Measurements from ENCODE around the gene SLC5A9. TPM values are rescaled to one million over a fixed set of nuclear protein-coding genes. Genes with fewer than 3 reads are reported as not detected.
"Not testable (repeated sequence)": the region's sequence is repeated elsewhere in the genome, so short reads cannot be mapped to it uniquely, and the experiment has no call there.

The SLC5A9 gene
- total RNA-seq, 1 experiment from 2014 or later: not detected

DNA sequence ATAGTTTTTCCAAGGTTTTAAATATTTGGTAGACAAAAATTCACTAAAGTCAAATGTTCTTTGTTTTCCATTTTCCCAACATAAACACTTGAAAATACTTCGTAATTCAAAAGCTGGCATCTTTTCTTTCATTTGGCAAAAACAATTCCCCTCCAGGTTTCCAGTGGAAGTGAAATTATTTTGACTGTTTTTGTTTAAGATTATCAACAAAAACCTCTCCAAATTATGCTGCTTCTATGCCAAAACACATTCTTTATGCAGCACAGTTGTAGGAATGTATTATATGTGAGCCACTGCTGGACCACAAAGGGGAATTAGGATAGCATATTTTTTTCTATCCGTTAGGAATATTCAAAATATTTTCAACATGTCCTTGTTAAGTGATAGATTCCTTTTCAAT is 44.1 kb downstream of the SLC5A9 start:
- H2AK5ac ChIP-seq (ENCODE audit: insufficient read length, low read length): no peak overlapping the region
- no peaks in the 10 kb centered on the region; the same call in 1 of the 2 replicates for H3K27me3 Mint-ChIP-seq (ENCODE audit: low read depth)
- no peak overlapping the region for H3K4me3 Mint-ChIP-seq
- no peak overlapping the region for H2BK20ac ChIP-seq (ENCODE audit: low read depth, low read length, poor library complexity, severe bottlenecking)
- H3K23me2 ChIP-seq (ENCODE audit: insufficient read length, low read depth, low read length, poor library complexity, severe bottlenecking): no peaks in the 10 kb centered on the region
- H3K4me1 ChIP-seq (ENCODE audit: insufficient read depth, low read length): no peaks in the 10 kb centered on the region
- no peaks in the 10 kb centered on the region for H3K4me1 Mint-ChIP-seq
- no peak overlapping the region for H3K14ac ChIP-seq (ENCODE audit: insufficient read depth, low read length)
- H3K9me3 ChIP-seq (ENCODE audit: control insufficient read depth, low read depth, low read length): no peaks in the 10 kb centered on the region
- no peak overlapping the region for H3K56ac ChIP-seq (ENCODE audit: insufficient read length, low read depth, low read length)
- no peak overlapping the region for H4K91ac ChIP-seq (ENCODE audit: insufficient read length, low read depth, low read length)
- H2AFZ ChIP-seq (ENCODE audit: low read length): no peak overlapping the region
- H2BK12ac ChIP-seq (ENCODE audit: insufficient read length, low read depth, low read length): no peak overlapping the region
- H2BK120ac ChIP-seq (ENCODE audit: low read depth, low read length, poor library complexity, severe bottlenecking): no peak overlapping the region
- no peaks in the 10 kb centered on the region for H3K27me3 ChIP-seq (ENCODE audit: insufficient read depth, low read length)
- H4K8ac ChIP-seq (replicated peaks; ENCODE audit: insufficient read length, low read depth, low read length): no peak overlapping the region
- no peak overlapping the region for H3K27ac ChIP-seq (ENCODE audit: insufficient read length, low read depth, low read length)
- no peak overlapping the region for H2BK15ac ChIP-seq (ENCODE audit: low read depth, low read length)
- no peaks in the 10 kb centered on the region for H3K79me2 ChIP-seq (ENCODE audit: insufficient read depth, low read length)
- H4K20me1 ChIP-seq (ENCODE audit: control insufficient read depth, insufficient read depth, insufficient read length): no peaks in the 10 kb centered on the region
- no peaks in the 10 kb centered on the region for H3K79me1 ChIP-seq (ENCODE audit: insufficient read depth, low read depth, low read length, poor library complexity, severe bottlenecking)
- no peak overlapping the region for H3K23ac ChIP-seq (ENCODE audit: insufficient read length, low read depth, low read length)
- no peak overlapping the region for H3K18ac ChIP-seq (ENCODE audit: insufficient read length, low read depth, low read length)
- H3K4me2 ChIP-seq (ENCODE audit: insufficient read depth, insufficient read length, low read length): no peak overlapping the region
- peaks cover 0 to 7% (median 5%) of the 10 kb centered on the region in 3 experiments; a peak in 3 of 7 replicates for H3K36me3 Mint-ChIP-seq (ENCODE audit: insufficient read depth in 1 of 3, low read depth in 3 of 3)
- H2BK5ac ChIP-seq (ENCODE audit: insufficient read length, low read length): no peak overlapping the region
- no peak overlapping the region for H3T11ph ChIP-seq (ENCODE audit: low read length)
- TF ChIP-seq, protein P1, sequence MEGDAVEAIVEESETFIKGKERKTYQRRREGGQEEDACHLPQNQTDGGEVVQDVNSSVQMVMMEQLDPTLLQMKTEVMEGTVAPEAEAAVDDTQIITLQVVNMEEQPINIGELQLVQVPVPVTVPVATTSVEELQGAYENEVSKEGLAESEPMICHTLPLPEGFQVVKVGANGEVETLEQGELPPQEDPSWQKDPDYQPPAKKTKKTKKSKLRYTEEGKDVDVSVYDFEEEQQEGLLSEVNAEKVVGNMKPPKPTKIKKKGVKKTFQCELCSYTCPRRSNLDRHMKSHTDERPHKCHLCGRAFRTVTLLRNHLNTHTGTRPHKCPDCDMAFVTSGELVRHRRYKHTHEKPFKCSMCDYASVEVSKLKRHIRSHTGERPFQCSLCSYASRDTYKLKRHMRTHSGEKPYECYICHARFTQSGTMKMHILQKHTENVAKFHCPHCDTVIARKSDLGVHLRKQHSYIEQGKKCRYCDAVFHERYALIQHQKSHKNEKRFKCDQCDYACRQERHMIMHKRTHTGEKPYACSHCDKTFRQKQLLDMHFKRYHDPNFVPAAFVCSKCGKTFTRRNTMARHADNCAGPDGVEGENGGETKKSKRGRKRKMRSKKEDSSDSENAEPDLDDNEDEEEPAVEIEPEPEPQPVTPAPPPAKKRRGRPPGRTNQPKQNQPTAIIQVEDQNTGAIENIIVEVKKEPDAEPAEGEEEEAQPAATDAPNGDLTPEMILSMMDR (conservative IDR thresholded peaks at IDR 0.05): no peak
- no peak overlapping the region for H3K4ac ChIP-seq (ENCODE audit: low read depth, low read length)
- no CpG with 5 or more reads among the region's 2 CpGs for WGBS (ENCODE audit: extremely low coverage, insufficient read length, low lambda C conversion rate)
- H3K9ac ChIP-seq (ENCODE audit: extremely low read depth, insufficient read length, low read length): no peak overlapping the region
- H3K9me3 Mint-ChIP-seq: peaks cover 5 to 8% of the 10 kb centered on the region in 2 experiments; a peak in 4 of 5 replicates
- no peak overlapping the region for H3K27ac Mint-ChIP-seq
- H4K5ac ChIP-seq (ENCODE audit: insufficient read length, low read depth, low read length): no peak overlapping the region
- no peak for DNase-seq

DNA sequence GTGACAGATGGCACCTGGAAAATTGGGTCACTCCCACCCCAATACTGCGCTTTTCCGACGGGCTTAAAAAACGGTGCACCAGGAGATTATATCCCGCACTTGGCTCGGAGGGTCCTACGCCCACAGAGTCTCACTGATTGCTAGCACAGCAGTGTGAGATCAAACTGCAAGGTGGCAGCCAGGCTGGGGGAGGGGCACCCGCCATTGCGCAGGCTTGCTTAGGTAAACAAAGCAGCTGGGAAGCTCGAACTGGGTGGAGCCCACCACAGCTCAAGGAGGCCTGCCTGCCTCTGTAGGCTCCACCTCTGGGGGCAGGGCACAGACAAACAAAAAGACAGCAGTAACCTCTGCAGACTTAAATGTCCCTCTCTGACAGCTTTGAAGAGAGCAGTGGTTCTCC is 54.9 kb downstream of the SLC5A9 start:
- not testable (repeated sequence) for H3K9ac ChIP-seq (ENCODE audit: extremely low read depth, insufficient read length, low read length); H2AFZ ChIP-seq (ENCODE audit: low read length); H3K23ac ChIP-seq (ENCODE audit: insufficient read length, low read depth, low read length); H2AK5ac ChIP-seq (ENCODE audit: insufficient read length, low read length); H3K27me3 ChIP-seq (ENCODE audit: insufficient read depth, low read length); H3K79me2 ChIP-seq (ENCODE audit: insufficient read depth, low read length); H4K20me1 ChIP-seq (ENCODE audit: control insufficient read depth, insufficient read depth, insufficient read length); H3T11ph ChIP-seq (ENCODE audit: low read length); H2BK20ac ChIP-seq (ENCODE audit: low read depth, low read length, poor library complexity, severe bottlenecking); DNase-seq; H2BK120ac ChIP-seq (ENCODE audit: low read depth, low read length, poor library complexity, severe bottlenecking); H4K91ac ChIP-seq (ENCODE audit: insufficient read length, low read depth, low read length); H3K27ac ChIP-seq (ENCODE audit: insufficient read length, low read depth, low read length); H2BK12ac ChIP-seq (ENCODE audit: insufficient read length, low read depth, low read length); H3K4me3 Mint-ChIP-seq; H3K56ac ChIP-seq (ENCODE audit: insufficient read length, low read depth, low read length); H3K14ac ChIP-seq (ENCODE audit: insufficient read depth, low read length); H4K5ac ChIP-seq (ENCODE audit: insufficient read length, low read depth, low read length); H3K4me2 ChIP-seq (ENCODE audit: insufficient read depth, insufficient read length, low read length); H3K4me1 ChIP-seq (ENCODE audit: insufficient read depth, low read length); H2BK15ac ChIP-seq (ENCODE audit: low read depth, low read length); H3K79me1 ChIP-seq (ENCODE audit: insufficient read depth, low read depth, low read length, poor library complexity, severe bottlenecking); H3K18ac ChIP-seq (ENCODE audit: insufficient read length, low read depth, low read length); H4K8ac ChIP-seq (replicated peaks; ENCODE audit: insufficient read length, low read depth, low read length); H3K27me3 Mint-ChIP-seq (ENCODE audit: low read depth); H3K9me3 ChIP-seq (ENCODE audit: control insufficient read depth, low read depth, low read length); H3K4ac ChIP-seq (ENCODE audit: low read depth, low read length); H3K27ac Mint-ChIP-seq; H2BK5ac ChIP-seq (ENCODE audit: insufficient read length, low read length); H3K4me1 Mint-ChIP-seq; H3K23me2 ChIP-seq (ENCODE audit: insufficient read length, low read depth, low read length, poor library complexity, severe bottlenecking)
- no CpG with 5 or more reads among the region's 10 CpGs for WGBS (ENCODE audit: extremely low coverage, insufficient read length, low lambda C conversion rate)
- Mint-ChIP-seq H3K9me3 (peaks cover 39 to 48% of the 10 kb centered on the region in 2 experiments), H3K36me3 (ENCODE audit: insufficient read depth in 1 of 3, low read depth in 3 of 3) (peaks cover 0 to 17% (median 16%) of the 10 kb centered on the region in 3 experiments; a peak in 5 of 7 replicates)

All from H9 (cell line).